Vagina (tissue), 2 donors: ENCODE results near the gene FRMD4A.

ENCODE experiments used
- CTCF ChIP-seq, 3 experiments: fragments of 450-650 bp in 2 of 3; fragments of 200-600 bp in 1 of 3; sonication (generic) in 1 of 3; IDR thresholded peaks; one replicate each; pipeline ENCODE4 v1.5.1; 2017 to 2019; ENCODE audit warnings: antibody characterized with exemption in 3 of 3, mild to moderate bottlenecking in 2 of 3, moderate library complexity in 2 of 3
- POLR2A ChIP-seq, 2 donors: fragments of 450-650 bp; IDR thresholded peaks; one replicate each; pipeline ENCODE4 v1.6.1; 2017; ENCODE audit warnings: antibody characterized with exemption in 2 of 2, mild to moderate bottlenecking in 2 of 2, moderate library complexity in 2 of 2
- POLR2AphosphoS5 ChIP-seq, 2 donors: sonication (generic); formaldehyde crosslinking; IDR thresholded peaks; one replicate each; pipeline ENCODE4 v1.9.0; 2017; ENCODE audit warnings: antibody characterized with exemption in 2 of 2, mild to moderate bottlenecking in 2 of 2, low read depth in 1 of 2; ENCODE audit not compliant: insufficient read depth in 1 of 2

- TF ChIP-seq POLR2A (IDR thresholded peaks at IDR 0.05) (no peak), CTCF (IDR thresholded peaks at IDR 0.05) (no peak), POLR2AphosphoS5 (IDR thresholded peaks at IDR 0.05; ENCODE audit: insufficient read depth in 1 of 2, low read depth in 1 of 2) (no peak)
These were observed 410.7 kb downstream of the FRMD4A start for GRCh38 chr10:13920031-13920430.
